Ascending aorta (tissue), 2 donors: ENCODE results near the gene LOX. TPM values are rescaled to one million over a fixed set of nuclear protein-coding genes. Genes with fewer than 3 reads are reported as not detected.

Source experiments
- DNase-seq, 2 donors: peaks; one replicate each; pipeline ENCODE4 v3.0.0-alpha.2; 2019; ENCODE audit warnings: low spot score in 2 of 2
- H3K27ac ChIP-seq, 2 donors: fragments of 200-600 bp; sonication (generic); one replicate each; pipeline ENCODE4 v1.5.1; 2016 to 2017; ENCODE audit warnings: mild to moderate bottlenecking in 1 of 2
- H3K27me3 ChIP-seq: fragments of 200-600 bp; sonication (generic); one replicate; pipeline ENCODE4 v1.5.1; 2017
- H3K36me3 ChIP-seq, 2 donors: fragments of 200-600 bp; sonication (generic); one replicate each; pipeline ENCODE4 v1.5.1; 2016
- H3K4me1 ChIP-seq, 2 donors: fragments of 200-600 bp; sonication (generic); one replicate each; pipeline ENCODE4 v1.5.1; 2016 to 2017; ENCODE audit warnings: mild to moderate bottlenecking in 1 of 2
- H3K4me3 ChIP-seq, 2 donors: fragments of 200-600 bp; sonication (generic); one replicate each; pipeline ENCODE4 v1.5.1; 2016 to 2017; ENCODE audit warnings: mild to moderate bottlenecking in 1 of 2
- H3K9me3 ChIP-seq, 2 donors: fragments of 200-600 bp; sonication (generic); one replicate each; pipeline ENCODE4 v1.5.1; 2016
- CTCF ChIP-seq, 3 experiments: fragments of 200-600 bp in 2 of 3; fragments of 450-650 bp in 1 of 3; sonication (generic) in 2 of 3; IDR thresholded peaks; one replicate each; pipeline ENCODE4 v1.5.1; 2016 to 2019; ENCODE audit warnings: antibody characterized with exemption in 3 of 3, mild to moderate bottlenecking in 1 of 3, moderate library complexity in 1 of 3
- intact Hi-C: fragments of 100-400 bp; cut with DNase I; formaldehyde crosslinking; loops from one replicate; pipeline ENCODE4 v1.15.1; 2023
- total RNA-seq: library from RNA; depleted of rRNA; stranded (reverse); fragments of >200 nt; gene quantifications from one replicate; pipeline ENCODE4 v1.1.0, GENCODE V29; 2016

The LOX gene
- total RNA-seq, 1 donor from 2014 or later: 48.1 TPM

DNA sequence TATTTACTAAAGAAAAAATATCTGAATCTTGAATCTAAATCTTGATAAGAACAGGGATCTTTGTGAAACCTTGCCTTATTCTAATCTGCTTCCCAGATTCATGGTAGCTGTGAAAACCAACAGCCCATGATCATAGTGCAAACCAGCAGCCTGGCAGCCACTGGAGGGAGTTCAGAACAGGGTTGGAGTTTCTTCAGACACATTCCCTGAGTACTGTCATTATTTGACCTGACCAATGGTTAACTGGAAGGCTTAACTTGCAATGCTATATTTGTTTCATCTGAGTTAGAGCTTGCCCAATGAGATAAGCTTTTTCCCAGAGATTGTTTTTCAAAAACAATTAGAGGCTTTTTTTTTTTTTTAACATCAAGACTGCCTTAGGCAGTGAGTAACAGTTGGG is 47.8 kb downstream of the LOX start:
- intact Hi-C loops: no loop called here
- TF ChIP-seq CTCF (IDR thresholded peaks at IDR 0.05): no peak
- Histone ChIP-seq H3K9me3 (no peaks in the 10 kb centered on the region), H3K27me3 (no peaks in the 10 kb centered on the region), H3K4me3 (no peak overlapping the region), H3K4me1 (no peaks in the 10 kb centered on the region), H3K36me3 (peaks cover 2 to 3% of the 10 kb centered on the region in 2 donors), H3K27ac (no peak overlapping the region)
- DNase-seq: no peak

DNA sequence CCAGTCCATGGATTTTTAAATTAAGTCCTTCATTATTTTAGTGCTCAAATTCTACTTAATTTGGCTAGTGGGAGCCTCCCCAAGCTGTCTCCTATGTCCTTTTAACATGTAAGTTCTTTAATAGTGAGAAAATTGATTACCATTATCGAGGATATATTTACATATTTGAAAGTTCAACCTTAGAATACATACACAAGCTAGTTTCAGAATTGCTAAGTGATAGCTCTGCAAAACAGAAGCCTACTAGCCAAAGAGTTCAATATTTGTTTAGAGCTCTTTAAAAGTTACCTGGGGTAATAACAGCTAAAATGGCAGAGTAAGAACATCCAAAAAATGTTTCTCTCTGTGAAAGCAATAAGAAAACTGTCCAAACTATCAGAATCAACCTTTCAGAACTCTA is 48.2 kb downstream of the LOX start:
- intact Hi-C loops: no loop called here

GRCh38 chr5:122022966-122023365 is 55.1 kb downstream of the LOX start:
- Histone ChIP-seq H3K9me3 (no peaks in the 10 kb centered on the region), H3K27me3 (no peaks in the 10 kb centered on the region), H3K27ac (no peak overlapping the region), H3K4me3 (no peak overlapping the region), H3K4me1 (no peaks in the 10 kb centered on the region), H3K36me3 (peaks cover 2 to 22% of the 10 kb centered on the region in 2 donors)
- no peak for DNase-seq
- TF ChIP-seq CTCF (IDR thresholded peaks at IDR 0.05): no peak
- intact Hi-C loops: no loop called here

More for the DNA sequence above, 48.2 kb downstream of the LOX start:
- no peaks in the 10 kb centered on the region for H3K27me3 ChIP-seq
- no peak overlapping the region for H3K4me3 ChIP-seq
- TF ChIP-seq CTCF (IDR thresholded peaks at IDR 0.05): no peak
- H3K4me1 ChIP-seq: no peaks in the 10 kb centered on the region
- H3K36me3 ChIP-seq: peaks cover 2 to 3% of the 10 kb centered on the region in 2 donors
- DNase-seq: no peak
- no peaks in the 10 kb centered on the region for H3K9me3 ChIP-seq
- no peak overlapping the region for H3K27ac ChIP-seq

- Histone ChIP-seq H3K27me3 (no peaks in the 10 kb centered on the region), H3K9me3 (no peaks in the 10 kb centered on the region), H3K4me1 (peaks cover 0 to 9% of the 10 kb centered on the region in 2 donors), H3K36me3 (peaks cover 0 to 19% of the 10 kb centered on the region in 2 donors), H3K4me3 (no peak overlapping the region), H3K27ac (no peak overlapping the region)
- no peak for DNase-seq
- intact Hi-C loops: no loop called here
- no peak for TF ChIP-seq CTCF (IDR thresholded peaks at IDR 0.05)
These were observed 58.0 kb downstream of the LOX start for GRCh38 chr5:122019919-122020590.

GRCh38 chr5:122015471-122015870 is 62.6 kb downstream of the LOX start:
- Histone ChIP-seq H3K9me3 (no peaks in the 10 kb centered on the region), H3K27ac (no peak overlapping the region), H3K36me3 (peaks cover 0 to 4% of the 10 kb centered on the region in 2 donors), H3K4me1 (peaks cover 0 to 16% of the 10 kb centered on the region in 2 donors), H3K27me3 (no peaks in the 10 kb centered on the region), H3K4me3 (peak overlapping the region in 1 of 2 donors; percentile 38)
- intact Hi-C loops: no loop called here
- no peak for TF ChIP-seq CTCF (IDR thresholded peaks at IDR 0.05)
- no peak for DNase-seq
